ENCODE measurements around the gene LEPR.

GRCh38 chr1:65445837-65446236 is 25.4 kb downstream of the LEPR start:
- TF ChIP-seq FOXP1 (CRISPR knock-in tag; IDR thresholded peaks at IDR 0.05; ENCODE audit: borderline replicate concordance) (no peak), ATF1 (CRISPR knock-in tag; IDR thresholded peaks at IDR 0.05) (no peak), JUN (CRISPR knock-in tag; IDR thresholded peaks at IDR 0.05) (no peak), CTCF (IDR thresholded peaks at IDR 0.05) (no peak), ELF4 (CRISPR knock-in tag; IDR thresholded peaks at IDR 0.05; ENCODE audit: low read depth) (no peak), ATF2 (CRISPR knock-in tag; IDR thresholded peaks at IDR 0.05; ENCODE audit: borderline replicate concordance, low read depth) (no peak), SP1 (CRISPR knock-in tag; conservative IDR thresholded peaks at IDR 0.05) (no peak)

Measured in WTC11 (cell line).